ENCODE results near the gene USP15.

GRCh38 chr12:62282057-62282774, 22.0 kb downstream of the USP15 start:
- no peak for TF ChIP-seq POLR2A (IDR thresholded peaks at IDR 0.05)
- no peak for TF ChIP-seq CTCF (IDR thresholded peaks at IDR 0.05)

All from lower leg skin (tissue), 3 donors.